Kidney epithelial cell (primary cell): ENCODE measurements around the gene AFAP1L2. TPM values are rescaled to one million over a fixed set of nuclear protein-coding genes. Genes with fewer than 3 reads are reported as not detected.
A peak's percentile ranks its signal among the peaks of the same experiment; 100 is the strongest.

ENCODE experiments used
- DNase-seq: peaks from one replicate; pipeline ENCODE4 v3.0.0-alpha.2; 2010; ENCODE audit warnings: low read depth
- H3K27me3 ChIP-seq: 2 replicates; pipeline ENCODE4 v1.6.0; 2011; ENCODE audit warnings: low read length; ENCODE audit not compliant: control insufficient read depth, insufficient read depth
- H3K36me3 ChIP-seq: 2 replicates; pipeline ENCODE4 v1.5.1; 2011; ENCODE audit warnings: low read length; ENCODE audit not compliant: control insufficient read depth, insufficient read depth
- H3K4me3 ChIP-seq: 2 replicates; pipeline ENCODE4 v1.5.1; 2011; ENCODE audit warnings: low read depth, mild to moderate bottlenecking, control low read depth, low read length
- CTCF ChIP-seq: IDR thresholded peaks from 2 replicates; pipeline ENCODE4 v1.5.1; 2011; ENCODE audit warnings: mild to moderate bottlenecking, moderate library complexity, low read length, control low read depth, inconsistent platforms; ENCODE audit not compliant: insufficient read depth, poor library complexity, severe bottlenecking
- total RNA-seq: library from RNA; depleted of rRNA; stranded (reverse); fragments of >200 nt; gene quantifications from 2 replicates; pipeline ENCODE4 v1.2.3, GENCODE V29; 2015

AFAP1L2 gene
- total RNA-seq, 1 donor from 2014 or later = 10.2 TPM

GRCh38 chr10:114420811-114421485 is 16.6 kb upstream of the AFAP1L2 start:
- Histone ChIP-seq H3K27me3 (no peaks in the 10 kb centered on the region), H3K36me3 (no peaks in the 10 kb centered on the region), H3K4me3 (no peak overlapping the region)
- DNase-seq = no peak
- TF ChIP-seq CTCF = no peak

- TF ChIP-seq CTCF = no peak
- Histone ChIP-seq H3K36me3 (no peaks in the 10 kb centered on the region), H3K27me3 (no peaks in the 10 kb centered on the region), H3K4me3 (no peak overlapping the region)
- DNase-seq = no peak
Measured at GRCh38 chr10:114418109-114418508, 13.8 kb upstream of the AFAP1L2 start.

- no peaks in the 10 kb centered on the region for H3K36me3 ChIP-seq
- no peak overlapping the region for H3K4me3 ChIP-seq
- no peak for TF ChIP-seq CTCF
- peak; percentile 68 for DNase-seq
- H3K27me3 ChIP-seq = no peaks in the 10 kb centered on the region
Measured at GRCh38 chr10:114412907-114413797, 8.8 kb upstream of the AFAP1L2 start.

- Histone ChIP-seq H3K4me3 (no peak overlapping the region), H3K27me3 (no peaks in the 10 kb centered on the region), H3K36me3 (no peaks in the 10 kb centered on the region)
- TF ChIP-seq CTCF = no peak
- DNase-seq = no peak
Measured at GRCh38 chr10:114408968-114409444, 4.7 kb upstream of the AFAP1L2 start.

- Histone ChIP-seq H3K36me3 (no peaks in the 10 kb centered on the region), H3K27me3 (no peaks in the 10 kb centered on the region), H3K4me3 (no peak overlapping the region)
- no peak for DNase-seq
- no peak for TF ChIP-seq CTCF
Measured at GRCh38 chr10:114408112-114408967, 4.0 kb upstream of the AFAP1L2 start.
